Neutrophil (primary cell): Measurements from ENCODE around the gene SNX2.

ENCODE experiments used
- H3K27ac ChIP-seq: fragments of 200-600 bp; sonication (generic); 2 replicates; pipeline ENCODE4 v1.5.1; 2016; ENCODE audit warnings: mild to moderate bottlenecking, moderate library complexity
- H3K27me3 ChIP-seq: fragments of 200-600 bp; sonication (generic); 2 replicates; pipeline ENCODE4 v1.6.0; 2016; ENCODE audit warnings: mild to moderate bottlenecking
- H3K36me3 ChIP-seq: fragments of 200-600 bp; sonication (generic); 2 replicates; pipeline ENCODE4 v1.5.1; 2017
- H3K4me1 ChIP-seq, 2 experiments: fragments of 200-600 bp in 1 of 2; sonication (generic) in 1 of 2; 1 replicate in 1 of 2; 2 replicates in 1 of 2; pipeline versions ENCODE4 v1.5.1 to v1.6.1; 2013 to 2016; ENCODE audit warnings: low read depth in 1 of 2, low read length in 1 of 2, mild to moderate bottlenecking in 1 of 2, moderate library complexity in 1 of 2; ENCODE audit not compliant: control insufficient read depth in 1 of 2, insufficient read depth in 1 of 2
- H3K4me3 ChIP-seq, 2 experiments: fragments of 200-600 bp in 1 of 2; sonication (generic) in 1 of 2; 1 replicate in 1 of 2; 2 replicates in 1 of 2; pipeline ENCODE4 v1.5.1; 2013 to 2016; ENCODE audit warnings: low read depth in 1 of 2, low read length in 1 of 2, mild to moderate bottlenecking in 1 of 2, moderate library complexity in 1 of 2
- H3K9me3 ChIP-seq: fragments of 200-600 bp; sonication (generic); 2 replicates; pipeline ENCODE4 v1.5.1; 2016
- TF ChIP-seq, protein P1 (sequence below): fragments of 200-600 bp; sonication (generic); IDR thresholded peaks from 2 replicates; pipeline ENCODE4 v1.5.1; 2016; ENCODE audit warnings: antibody characterized with exemption

Gene SNX2

DNA sequence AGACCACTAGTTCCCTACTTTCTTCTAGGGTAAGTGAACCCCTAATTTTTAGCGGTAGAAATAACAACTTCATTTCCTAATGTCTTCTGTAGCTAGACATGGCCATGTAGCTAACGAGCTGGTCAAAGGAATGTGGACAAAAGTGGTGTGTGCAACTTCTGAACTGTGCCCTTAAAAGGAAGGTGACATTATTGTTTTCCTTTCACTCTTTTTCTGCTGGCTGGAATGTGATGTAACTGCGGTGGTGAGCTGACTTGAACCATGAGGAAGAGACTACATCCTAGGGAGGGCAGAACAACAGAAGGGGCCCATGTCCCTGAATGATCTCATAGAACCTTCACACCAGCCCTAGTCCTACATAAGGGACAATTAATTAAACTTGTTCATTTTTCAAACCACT is 1.3 kb upstream of the SNX2 start:
- Histone ChIP-seq H3K9me3 (no peaks in the 10 kb centered on the region), H3K4me3 (no peak overlapping the region), H3K4me1 (peaks cover 20 to 26% of the 10 kb centered on the region in 2 experiments), H3K36me3 (no peaks in the 10 kb centered on the region), H3K27ac (no peak overlapping the region), H3K27me3 (peaks cover 4% of the 10 kb centered on the region)
- TF ChIP-seq, protein P1, sequence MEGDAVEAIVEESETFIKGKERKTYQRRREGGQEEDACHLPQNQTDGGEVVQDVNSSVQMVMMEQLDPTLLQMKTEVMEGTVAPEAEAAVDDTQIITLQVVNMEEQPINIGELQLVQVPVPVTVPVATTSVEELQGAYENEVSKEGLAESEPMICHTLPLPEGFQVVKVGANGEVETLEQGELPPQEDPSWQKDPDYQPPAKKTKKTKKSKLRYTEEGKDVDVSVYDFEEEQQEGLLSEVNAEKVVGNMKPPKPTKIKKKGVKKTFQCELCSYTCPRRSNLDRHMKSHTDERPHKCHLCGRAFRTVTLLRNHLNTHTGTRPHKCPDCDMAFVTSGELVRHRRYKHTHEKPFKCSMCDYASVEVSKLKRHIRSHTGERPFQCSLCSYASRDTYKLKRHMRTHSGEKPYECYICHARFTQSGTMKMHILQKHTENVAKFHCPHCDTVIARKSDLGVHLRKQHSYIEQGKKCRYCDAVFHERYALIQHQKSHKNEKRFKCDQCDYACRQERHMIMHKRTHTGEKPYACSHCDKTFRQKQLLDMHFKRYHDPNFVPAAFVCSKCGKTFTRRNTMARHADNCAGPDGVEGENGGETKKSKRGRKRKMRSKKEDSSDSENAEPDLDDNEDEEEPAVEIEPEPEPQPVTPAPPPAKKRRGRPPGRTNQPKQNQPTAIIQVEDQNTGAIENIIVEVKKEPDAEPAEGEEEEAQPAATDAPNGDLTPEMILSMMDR, result no peak

DNA sequence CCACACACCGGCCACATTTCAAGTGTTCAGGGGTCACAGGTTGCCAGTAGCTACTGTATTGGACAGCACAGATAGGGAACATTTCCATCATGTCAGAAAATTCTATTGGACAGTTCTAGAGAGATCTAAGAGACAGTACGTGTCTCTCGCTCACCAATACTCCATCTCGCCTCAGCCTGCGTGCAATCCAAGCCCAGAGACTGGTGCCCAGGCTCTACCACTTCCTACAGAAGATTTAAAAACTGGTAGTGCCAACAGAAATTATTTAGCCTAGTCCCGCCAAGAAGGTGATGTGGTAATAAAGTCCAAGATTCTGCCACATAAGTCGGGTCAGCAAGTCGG is 390 bp upstream of the SNX2 start:
- no peaks in the 10 kb centered on the region for H3K9me3 ChIP-seq
- H3K27ac ChIP-seq, result peak overlapping the region; percentile 86
- TF ChIP-seq, protein P1, result no peak
- H3K4me3 ChIP-seq, result peak overlapping the region; percentile 79 to 90
- H3K4me1 ChIP-seq, result peaks cover 20 to 26% of the 10 kb centered on the region in 2 experiments
- H3K36me3 ChIP-seq, result no peaks in the 10 kb centered on the region
- peaks cover 4% of the 10 kb centered on the region for H3K27me3 ChIP-seq

DNA sequence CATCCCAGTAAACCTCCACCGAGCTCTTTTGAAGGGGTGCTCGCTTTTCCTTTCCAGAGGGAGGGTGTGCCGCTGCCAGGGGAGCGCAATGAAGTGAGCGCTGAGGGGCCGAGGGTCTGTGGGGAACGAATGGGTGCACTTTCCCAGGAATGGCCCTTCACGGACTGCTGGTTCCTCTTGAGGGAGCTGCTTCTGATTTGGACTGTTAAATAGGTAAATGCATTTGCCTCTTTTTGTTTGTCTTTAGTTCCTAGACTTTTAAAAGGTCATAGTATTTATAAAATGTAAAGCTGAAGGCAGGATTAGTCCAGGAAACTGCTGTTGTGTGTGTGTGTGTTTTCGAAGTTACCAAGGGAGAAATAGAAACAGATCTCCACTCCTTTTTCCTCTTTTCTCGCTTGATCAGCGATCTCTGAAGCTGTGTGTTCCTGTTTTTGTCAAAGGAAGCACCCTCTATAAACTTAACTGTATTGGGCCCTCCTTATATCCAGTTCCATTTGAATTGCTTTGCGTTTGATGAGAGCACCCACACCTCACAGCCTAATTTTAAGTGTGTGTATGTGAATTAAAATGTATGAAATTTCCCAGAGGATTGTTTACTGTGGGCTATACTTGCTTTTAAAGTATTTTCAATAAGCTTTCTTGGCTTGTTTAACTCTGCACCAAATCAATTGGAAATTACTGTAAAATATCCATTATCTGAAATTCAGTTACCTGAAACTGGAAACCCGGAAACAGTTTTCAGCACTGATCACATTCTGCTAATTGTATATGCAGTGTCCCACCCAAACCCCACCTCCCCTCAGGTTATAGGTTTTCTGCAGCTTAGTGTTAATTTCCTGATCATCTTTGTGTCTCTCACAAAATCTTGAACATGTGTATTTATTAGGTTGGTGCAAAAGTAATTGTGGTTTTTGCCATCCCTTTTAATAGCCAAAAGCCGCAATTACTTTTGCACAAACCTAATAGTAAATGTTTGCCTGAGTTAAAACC is 966 bp downstream of the SNX2 start:
- TF ChIP-seq, protein P1, result no peak
- Histone ChIP-seq H3K27me3 (no peaks in the 10 kb centered on the region), H3K4me3 (peak overlapping the region; percentile 79 to 90), H3K36me3 (no peaks in the 10 kb centered on the region), H3K9me3 (no peaks in the 10 kb centered on the region), H3K4me1 (peaks cover 20 to 26% of the 10 kb centered on the region in 2 experiments), H3K27ac (peak overlapping the region; percentile 86)

DNA sequence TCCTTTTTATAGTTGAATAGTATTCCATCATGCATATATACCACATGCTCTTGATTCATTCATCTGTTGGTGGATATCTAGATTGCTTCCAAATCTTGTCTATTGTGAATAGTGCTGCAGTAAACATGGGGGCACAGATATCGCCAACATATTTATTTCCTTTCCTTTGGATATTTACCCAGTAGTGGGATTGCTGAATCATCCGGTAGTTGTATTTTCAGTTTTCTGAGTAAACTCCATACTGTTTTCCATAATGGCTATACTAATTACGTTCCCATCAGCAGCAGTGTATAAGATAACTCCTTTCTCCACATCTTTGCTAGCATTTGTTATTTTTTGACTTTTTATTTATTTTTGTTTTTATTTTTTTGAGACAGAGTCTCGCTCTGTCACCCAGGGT is 3.3 kb downstream of the SNX2 start:
- TF ChIP-seq, protein P1, result no peak
- H3K9me3 ChIP-seq, result no peaks in the 10 kb centered on the region
- H3K4me3 ChIP-seq, result no peak overlapping the region
- H3K36me3 ChIP-seq, result no peaks in the 10 kb centered on the region
- no peaks in the 10 kb centered on the region for H3K27me3 ChIP-seq
- peaks cover 20 to 26% of the 10 kb centered on the region in 2 experiments for H3K4me1 ChIP-seq
- H3K27ac ChIP-seq, result no peak overlapping the region

DNA sequence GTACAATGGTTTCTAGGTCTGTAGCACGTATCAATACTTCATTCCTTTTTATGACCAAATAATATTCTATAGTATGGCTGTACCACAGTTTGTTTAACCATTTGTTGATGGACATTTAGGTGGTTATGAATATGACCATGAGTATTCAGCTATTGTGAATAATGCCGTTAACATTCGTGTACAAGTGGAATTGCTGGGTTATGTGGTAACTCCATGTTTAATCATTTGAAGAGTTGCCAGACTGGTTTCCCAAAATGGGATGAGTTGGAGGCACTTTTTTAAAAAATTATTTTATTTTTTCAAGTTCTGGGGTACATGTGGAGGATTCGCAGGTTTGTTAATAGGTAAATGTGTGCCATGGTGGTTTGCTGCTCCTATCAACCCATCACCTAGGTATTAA is 4.6 kb downstream of the SNX2 start:
- H3K4me1 ChIP-seq, result peaks cover 18 to 21% of the 10 kb centered on the region in 2 experiments

More for the DNA sequence above, 4.6 kb downstream of the SNX2 start:
- Histone ChIP-seq H3K9me3 (no peaks in the 10 kb centered on the region), H3K27ac (no peak overlapping the region), H3K4me3 (no peak overlapping the region), H3K36me3 (no peaks in the 10 kb centered on the region), H3K27me3 (no peaks in the 10 kb centered on the region)
- TF ChIP-seq, protein P1, result no peak
